Fibroblast of peridontal ligament (primary cell): Measurements from ENCODE around the gene GALNT5.
"Not testable (repeated sequence)": the region's sequence is repeated elsewhere in the genome, so short reads cannot be mapped to it uniquely, and the experiment has no call there.

ENCODE experiments used
- DNase-seq: peaks from one replicate; pipeline ENCODE4 v3.0.0-alpha.2; 2010; ENCODE audit errors: extremely low read depth

GALNT5 gene

DNA sequence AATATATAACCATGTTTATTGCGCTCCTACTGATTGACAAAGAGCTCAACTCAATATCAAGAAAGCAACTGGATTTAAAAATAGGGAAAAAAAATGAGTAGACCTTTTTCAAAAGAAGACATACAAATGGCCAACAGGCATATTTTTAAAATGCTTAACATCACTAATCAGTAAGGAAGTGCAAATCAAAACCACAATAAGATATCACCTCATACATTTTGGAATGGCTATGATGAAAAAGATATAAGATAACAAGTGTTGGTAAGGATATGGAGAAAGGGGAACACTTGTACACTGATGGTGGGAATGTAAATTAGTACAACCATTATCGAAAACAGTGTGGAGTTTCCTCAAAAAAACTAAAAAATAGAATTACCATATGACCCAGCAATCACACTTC is 5.6 kb upstream of the GALNT5 start:
- DNase-seq, result no peak

DNA sequence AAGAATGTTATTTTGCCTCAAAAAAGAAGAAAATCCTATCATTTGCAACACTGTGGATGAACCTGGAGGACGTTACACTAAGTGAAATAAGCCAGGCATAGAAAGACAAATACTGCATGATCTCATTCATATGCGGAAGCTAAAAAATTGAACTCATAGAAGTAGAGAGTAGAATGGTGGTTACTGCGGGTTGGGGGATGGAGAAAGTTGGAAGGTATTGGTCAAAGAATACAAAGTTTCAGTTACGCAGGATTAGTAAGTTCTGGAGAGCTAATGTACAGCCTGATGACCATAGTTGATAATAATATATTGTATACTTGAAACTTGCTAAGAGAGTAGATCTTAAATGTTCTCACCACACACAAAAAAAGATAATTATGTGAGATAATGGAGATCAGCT is 5.0 kb upstream of the GALNT5 start:
- no peak for DNase-seq

DNA sequence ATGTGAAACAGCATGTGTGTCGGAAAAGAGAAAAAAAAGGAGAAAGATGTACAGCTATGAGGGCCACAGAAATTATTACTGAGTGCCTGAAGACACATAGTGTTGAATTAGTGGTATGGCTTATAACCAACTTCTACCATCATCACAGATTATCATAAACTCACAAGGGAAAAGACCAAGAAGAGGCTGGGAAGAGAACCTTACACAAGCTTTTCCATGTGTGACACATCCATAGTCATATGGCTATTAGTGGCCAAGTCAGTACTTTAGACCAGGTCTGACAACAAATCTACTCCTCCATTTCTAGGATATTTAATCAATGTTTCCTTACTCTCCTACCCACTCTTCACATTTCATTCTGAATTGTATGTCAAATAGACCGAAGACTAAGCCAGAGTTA is 3.5 kb upstream of the GALNT5 start:
- peak; percentile 62 for DNase-seq

DNA sequence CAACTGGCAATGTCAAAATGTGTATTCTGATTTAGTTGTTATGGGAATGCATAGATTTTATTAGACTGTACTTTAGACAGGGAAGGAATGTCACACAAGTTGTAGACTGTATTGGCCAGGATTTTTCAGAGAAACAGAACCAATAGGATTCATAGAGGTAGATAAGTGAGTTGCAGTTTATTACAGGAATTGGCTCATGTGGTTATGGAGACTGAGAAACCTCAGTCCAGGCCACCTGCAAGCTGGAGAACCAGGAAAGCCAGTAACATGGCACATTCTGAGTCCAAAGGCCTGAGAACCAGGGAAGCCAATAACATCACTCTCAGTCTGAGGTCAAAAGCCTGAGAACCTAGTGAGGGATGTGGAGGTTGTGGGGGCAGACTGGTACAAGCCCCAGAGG is 1.8 kb upstream of the GALNT5 start:
- DNase-seq, result no peak

DNA sequence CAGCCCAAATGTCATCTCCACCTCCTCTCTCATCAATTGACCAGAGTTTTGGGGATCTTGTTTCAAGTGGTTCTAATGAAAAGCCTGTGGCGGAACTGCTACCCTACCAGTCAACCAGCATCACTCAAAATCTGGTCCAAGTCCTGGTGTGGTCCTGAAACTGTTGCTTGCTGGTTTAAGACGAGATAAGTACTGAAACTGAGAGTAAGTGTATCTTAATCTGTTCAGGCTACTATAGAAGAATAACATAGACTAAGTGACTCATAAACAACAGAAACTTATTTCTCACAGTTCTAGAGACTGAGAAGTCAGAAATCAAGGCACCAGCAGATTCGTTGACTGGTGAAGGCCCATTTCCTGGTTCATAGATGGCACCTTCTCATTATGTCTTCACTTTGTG is 879 bp upstream of the GALNT5 start:
- DNase-seq, result no peak

DNA sequence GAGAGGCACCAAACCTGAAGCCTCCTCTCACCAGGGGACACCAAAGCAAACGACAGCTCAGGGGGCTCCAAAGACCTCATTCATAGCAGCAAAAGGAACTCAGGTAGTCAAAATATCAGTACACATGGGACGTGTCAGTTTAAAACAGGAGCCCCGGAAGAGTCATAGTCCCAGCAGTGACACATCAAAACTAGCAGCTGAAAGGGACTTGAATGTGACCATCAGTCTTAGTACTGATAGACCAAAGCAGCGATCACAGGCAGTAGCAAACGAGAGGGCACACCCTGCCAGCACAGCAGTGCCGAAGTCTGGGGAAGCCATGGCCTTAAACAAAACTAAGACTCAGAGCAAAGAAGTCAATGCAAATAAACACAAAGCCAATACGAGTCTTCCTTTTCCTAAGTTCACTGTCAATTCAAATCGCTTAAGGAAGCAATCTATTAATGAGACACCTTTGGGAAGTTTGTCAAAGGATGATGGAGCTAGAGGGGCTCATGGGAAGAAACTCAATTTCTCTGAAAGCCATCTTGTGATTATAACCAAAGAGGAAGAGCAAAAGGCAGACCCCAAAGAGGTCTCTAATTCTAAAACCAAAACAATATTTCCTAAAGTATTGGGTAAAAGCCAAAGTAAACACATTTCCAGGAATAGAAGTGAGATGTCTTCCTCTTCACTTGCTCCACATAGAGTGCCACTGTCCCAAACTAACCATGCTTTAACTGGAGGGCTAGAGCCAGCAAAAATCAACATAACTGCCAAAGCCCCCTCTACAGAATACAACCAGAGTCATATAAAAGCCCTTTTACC is 1.2 kb downstream of the GALNT5 start:
- no peak for DNase-seq

DNA sequence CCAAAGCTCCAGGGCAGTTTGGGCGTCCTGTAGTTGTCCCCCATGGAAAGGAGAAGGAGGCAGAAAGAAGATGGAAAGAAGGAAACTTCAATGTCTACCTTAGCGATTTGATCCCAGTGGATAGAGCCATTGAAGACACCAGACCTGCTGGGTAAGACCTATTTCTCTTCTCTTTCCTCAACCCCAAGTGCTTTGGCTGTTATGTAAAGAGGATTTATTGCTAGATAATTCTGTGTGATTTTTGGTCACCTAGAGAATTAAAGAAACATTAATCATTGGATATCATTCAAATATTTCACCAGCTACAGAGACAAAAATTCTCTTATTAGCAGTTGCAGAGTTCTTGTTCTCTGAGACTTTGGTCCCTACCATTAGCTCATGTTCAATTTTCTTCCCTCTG is 1.9 kb downstream of the GALNT5 start:
- no peak for DNase-seq

DNA sequence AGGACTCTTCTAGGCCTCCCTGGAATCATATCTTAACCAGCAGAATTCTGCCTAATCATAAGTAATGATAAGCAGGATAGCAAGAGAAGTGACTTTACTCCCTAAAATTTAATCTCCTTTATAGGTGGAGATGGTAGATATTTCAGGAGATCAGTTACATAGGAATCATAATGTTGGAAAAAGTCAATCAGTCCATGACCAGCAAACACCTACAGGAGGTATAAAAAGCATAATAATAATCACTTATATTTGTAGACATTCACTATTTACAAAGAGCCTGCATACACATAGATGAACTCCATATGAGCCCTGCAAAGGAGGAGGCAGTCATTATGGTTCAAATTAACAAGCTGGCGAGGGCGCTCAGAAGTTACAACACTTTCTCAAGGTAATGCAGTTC is 2.5 kb downstream of the GALNT5 start:
- DNase-seq, result no peak

DNA sequence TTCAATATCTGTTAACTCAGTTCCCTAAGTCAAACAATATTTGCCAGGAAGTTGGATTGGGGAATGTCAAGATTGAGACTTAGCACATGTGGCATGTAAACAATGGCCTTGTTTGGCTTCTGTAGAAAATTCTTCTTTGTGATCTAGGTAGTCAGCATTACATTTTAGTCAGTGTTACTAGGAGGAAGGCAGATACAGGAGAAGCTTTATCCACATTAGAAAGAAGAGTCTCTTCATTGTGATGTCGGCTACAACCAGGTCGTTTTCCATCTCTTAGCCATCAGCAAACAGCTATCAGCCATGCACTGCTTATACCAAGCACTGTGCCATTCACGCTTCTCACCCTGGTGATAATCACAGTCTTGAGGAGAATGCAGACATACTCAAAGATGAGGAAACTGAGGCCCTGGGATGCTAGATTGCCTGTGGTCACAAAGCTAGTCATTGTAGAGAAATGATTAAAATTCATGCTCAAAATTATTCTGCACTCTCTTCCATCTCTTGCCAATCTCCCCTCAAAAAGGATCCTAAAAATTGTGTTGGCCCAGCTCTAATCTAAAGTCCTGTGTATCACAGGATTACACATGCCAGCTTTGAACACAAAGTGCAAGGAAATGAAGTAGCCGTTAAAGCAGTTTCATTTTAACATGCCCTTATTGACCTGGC is 3.2 kb downstream of the GALNT5 start:
- no peak for DNase-seq

DNA sequence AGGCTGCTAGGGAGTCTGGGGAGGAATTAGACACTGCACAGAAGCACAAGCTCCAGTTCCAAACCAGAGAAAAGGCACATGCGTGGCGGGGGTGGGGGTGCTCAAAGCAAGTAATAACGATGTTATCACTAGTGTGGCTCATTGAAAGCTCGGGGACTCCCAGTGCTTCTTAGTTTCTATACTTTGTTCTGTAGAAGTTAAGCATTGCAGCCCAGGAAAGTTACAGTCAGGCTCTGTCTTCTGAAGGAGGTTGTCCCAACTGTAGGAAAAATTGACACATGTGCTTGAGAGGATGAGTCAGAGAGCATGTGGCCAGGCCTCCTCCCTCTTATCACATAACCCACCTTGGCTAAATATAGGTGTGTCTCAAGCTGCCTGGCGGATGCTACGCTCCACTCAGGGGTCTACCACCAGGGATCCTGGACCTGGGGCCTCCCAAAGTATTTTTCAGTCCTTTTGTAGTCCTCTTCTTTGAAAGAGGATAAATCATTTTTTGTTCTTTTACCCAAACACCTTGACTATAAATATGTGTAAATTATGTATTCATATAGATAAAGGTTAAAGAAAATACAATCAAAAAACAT is 3.8 kb downstream of the GALNT5 start:
- peak; percentile 70 for DNase-seq

DNA sequence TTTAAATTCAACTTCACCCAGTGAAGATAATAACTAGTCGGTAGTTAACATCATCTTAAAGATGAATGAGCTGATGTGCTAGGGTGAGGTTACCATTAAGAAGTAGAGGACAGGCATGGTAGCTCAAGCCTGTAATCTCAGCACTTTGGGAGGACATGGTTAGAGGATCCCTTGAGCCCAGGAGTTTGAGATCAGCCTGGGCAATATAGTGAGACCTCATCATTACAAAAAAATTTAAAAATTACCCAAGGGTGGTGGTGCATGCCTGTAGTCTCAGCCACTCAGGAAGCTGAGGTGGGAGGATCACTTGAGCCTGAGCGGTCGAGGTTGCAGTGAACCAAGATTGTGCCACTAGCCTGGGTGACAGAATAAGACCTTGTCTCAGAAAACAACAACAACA is 4.7 kb downstream of the GALNT5 start:
- DNase-seq, result no peak

DNA sequence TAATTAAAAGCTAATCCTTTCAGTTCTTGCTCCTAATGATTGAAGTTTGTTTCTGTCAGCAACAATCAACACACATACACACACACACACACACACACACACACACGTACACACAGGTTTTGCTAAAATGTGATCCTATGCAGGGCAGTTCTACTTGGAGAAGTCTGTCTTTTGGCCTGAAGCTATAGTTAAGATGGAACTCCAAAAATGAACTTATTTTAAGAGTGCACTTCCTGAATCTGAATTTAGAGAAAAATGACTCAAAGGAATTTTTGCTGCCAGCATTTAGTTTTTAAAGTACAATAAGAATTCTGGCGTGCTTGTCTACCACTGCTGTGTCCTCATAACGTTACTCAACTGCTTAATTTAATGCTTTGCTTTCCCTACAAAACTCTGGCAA is 6.6 kb downstream of the GALNT5 start:
- peak; percentile 81 for DNase-seq

DNA sequence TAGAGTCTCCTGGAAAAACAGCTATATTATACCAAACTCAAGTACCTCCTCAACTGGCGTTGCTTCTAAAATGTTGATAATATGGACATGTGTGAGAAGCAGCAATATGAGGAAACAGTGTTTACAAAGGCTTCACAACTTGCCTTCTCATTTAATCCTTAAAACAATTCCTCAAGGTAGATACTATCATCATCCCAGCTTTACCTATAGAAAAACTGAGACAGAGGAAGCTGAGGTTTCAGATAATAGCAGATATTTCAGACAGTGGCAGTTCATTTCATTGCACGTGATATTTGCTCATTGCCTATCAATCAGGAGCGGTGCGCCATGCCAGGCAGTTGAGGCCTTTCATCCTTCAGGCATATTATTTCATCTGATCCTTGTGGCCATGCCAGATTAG is 8.3 kb downstream of the GALNT5 start:
- no peak for DNase-seq

DNA sequence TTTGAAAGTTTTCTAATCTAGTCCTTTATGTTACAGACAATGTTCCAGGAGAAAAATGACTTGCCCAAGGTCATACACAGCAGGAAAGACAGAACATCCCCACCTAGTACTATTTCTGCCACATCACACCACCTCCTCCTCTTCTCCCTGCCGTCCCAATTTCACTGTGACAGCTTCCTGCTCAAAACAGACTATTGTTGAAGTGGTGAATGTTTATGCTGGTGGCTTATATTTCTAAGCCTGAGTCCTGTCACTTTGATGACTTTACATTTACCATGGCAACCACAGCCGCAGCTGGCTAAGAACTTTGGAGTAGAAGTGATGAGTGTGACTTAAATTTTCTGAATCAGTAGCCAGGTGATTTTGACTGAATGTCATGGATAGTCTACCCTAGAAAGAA is 10.0 kb downstream of the GALNT5 start:
- DNase-seq, result no peak

DNA sequence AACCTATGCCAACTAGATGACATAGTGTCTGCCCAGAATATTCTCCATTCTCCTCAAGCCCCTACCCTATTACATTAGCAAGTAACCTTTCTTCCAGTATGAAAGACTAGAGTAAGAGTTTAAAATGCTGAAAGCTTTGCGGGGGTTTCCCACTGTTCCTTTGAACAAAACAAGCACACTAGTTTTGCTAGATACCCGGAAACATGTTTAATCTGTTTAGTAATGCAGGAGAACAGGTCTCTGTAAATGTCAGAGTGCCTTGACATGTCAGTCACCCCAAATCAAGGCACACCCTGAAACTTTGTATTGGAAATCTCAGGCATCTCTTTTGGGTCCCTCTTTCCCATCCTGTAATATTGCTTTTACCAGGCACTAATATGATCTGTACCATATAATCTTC is 11.6 kb downstream of the GALNT5 start:
- DNase-seq, result no peak

DNA sequence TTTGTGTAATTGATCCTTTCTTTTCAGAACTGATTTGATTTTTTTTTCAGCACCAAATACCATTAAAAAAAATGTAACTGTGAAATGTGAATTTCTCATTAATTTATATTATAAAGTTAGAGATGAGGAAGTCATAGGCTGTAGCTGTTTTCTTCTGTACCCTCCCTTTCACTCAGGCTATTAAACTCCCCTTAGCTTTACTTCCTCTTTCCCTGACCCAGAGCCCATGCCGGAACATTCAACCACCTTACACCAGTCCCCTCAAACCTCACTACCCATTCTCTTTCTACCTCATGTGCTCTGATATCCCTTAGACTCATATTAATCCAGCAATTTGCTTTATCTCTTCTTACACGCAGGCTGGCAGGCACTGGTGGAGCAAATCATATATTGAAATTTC is 12.4 kb downstream of the GALNT5 start:
- DNase-seq, result no peak

DNA sequence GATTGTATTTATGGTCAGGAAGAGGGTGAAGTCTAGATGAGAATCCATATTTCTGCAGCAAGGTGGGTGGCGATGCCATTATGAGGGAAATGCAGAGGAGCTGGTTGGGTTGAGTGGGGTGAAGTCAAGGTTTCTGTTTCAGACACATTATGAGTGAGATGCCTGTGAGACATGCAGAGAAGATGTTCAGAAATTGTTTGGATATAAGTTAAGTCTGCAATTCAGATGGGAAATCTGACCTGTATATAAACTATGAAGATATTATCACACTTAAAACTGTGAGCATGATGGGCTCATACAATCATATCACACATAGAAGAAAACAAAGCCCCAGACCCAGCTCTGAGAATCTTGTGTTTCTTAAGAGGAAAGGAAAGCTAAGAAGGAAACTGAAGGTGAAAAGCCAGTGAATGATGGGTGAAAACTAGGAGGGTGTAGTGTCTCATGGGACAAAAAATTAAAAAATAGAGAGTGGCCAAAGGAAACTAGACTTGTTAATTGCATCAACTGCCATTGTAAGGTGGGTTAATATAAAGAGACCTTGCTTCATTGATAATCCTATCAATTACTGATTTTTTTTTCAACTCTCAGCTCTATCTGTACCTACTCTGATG is 14.2 kb downstream of the GALNT5 start:
- DNase-seq, result no peak

DNA sequence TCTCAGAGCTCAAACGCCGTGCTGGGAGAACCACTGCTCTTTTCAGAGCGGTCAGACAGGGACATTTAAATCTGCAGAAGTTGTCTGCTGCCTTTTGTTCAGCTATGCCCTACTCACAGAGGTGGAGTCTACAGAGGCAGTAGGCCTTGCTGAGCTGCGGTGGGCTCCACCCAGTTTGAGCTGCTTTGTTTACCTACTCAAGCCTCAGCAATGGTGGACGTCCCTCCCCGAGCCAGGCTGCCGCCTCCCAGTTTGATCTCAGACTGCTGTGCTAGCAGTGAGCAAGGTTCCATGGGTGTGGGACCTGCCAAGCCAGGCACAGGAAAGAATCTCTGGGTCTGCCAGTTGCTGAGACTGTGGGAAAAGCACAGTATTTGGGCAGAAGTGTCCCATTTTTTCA is 21.8 kb downstream of the GALNT5 start:
- DNase-seq, result not testable (repeated sequence)

DNA sequence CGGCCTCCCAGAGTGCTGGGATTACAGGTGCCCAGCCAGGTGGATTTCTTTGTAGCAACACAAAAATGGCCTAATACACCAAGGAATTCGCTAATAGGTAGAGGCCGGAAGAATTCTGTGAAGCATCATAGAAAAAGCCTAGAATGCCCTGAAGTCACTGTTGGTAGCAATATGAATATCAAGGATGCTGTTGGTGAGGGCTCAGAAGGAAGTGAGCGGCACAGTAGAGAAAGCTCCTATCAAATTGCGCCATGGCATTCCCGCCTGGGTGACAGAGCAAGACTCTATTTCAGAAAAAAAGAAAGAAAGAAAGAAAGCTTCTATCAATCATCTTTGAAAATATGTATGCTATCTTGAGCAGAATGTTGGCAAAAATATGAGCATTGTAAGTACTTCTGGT is 23.8 kb downstream of the GALNT5 start:
- DNase-seq, result no peak

DNA sequence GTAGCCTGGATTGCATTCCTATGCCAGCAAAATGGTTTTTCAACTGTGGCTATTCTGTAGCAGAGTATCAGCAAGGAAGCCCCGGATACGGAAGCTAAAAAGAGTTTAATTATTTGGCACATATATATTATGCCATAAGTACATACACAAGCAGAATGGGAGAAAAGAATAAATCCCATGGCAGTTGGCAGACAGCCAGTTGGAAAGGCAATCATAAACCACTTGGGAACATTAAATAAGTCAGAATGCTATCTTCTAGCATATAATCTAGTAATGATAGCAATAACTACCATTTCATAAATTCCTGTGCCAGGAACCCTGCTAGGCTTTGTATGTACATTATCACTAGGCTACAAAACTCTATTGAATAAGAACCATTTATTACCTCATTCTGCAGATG is 26.0 kb downstream of the GALNT5 start:
- DNase-seq, result no peak

DNA sequence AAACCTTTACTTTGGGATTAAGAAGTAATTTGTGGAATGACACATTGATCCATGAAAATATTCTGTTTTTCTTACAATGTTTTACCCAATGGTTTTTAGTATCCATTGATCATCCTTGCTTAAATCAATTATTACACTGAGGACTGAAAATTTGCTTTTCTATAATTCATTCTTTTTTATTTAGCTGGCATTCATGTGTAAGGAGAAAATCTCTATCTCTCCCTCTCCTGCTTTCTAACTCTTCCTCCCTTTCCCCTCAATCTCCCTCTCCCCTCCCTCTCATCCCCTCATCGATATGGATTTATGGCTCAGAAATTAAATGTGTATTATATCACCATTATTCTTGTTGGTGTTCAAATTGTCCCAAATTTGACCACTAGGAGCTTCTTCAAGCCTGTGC is 29.7 kb downstream of the GALNT5 start:
- DNase-seq, result no peak

DNA sequence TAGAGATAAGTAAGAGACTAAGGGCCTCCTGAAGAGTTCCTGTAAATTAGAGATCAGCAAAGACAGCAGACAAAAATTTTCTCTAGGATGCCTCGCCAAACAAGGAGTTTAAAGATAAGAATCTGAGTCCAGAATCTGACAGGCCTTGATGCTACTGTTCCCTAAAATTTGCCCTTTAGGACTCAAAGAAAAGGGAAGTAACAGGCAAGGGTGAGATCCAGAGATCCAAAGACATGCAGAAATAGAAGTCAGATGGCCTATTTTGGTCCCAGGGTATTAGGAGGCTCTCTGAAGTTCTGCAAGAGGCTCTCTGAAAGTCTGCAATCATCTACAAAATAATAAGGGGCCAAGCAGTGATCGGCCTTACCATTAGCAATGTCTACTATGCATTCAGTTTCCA is 33.0 kb downstream of the GALNT5 start:
- DNase-seq, result no peak

DNA sequence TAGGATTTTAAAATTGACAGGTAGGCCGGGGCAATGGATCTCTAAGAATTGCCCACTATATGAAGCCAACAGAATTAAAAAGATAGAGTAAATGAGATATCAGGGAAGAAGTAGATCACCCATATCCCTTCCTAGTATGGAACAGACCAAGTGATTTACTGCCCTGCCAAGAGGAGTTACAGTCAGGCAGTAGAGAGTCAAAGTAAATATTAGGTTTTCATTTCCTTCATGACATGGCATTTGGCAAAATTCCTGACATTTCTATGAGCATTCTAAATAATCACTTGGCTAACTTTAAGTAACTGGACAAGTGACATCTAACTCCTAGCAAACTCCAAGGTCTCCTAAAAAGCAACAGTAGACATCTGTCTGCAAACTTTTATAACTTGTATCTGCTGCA is 33.5 kb downstream of the GALNT5 start:
- peak; percentile 16 for DNase-seq
